GM18858 (cell line): ENCODE data around the gene PAFAH1B1.
A peak's percentile ranks its signal among the peaks of the same experiment; 100 is the strongest.
"Not testable (repeated sequence)": the region's sequence is repeated elsewhere in the genome, so short reads cannot be mapped to it uniquely, and the experiment has no call there.

ENCODE experiments used
- ATAC-seq: cut with Tn5 transposase; IDR thresholded peaks from one replicate; pipeline ENCODE4 v1.9.1; 2021; ENCODE audit not compliant: unreplicated experiment

The PAFAH1B1 gene

DNA sequence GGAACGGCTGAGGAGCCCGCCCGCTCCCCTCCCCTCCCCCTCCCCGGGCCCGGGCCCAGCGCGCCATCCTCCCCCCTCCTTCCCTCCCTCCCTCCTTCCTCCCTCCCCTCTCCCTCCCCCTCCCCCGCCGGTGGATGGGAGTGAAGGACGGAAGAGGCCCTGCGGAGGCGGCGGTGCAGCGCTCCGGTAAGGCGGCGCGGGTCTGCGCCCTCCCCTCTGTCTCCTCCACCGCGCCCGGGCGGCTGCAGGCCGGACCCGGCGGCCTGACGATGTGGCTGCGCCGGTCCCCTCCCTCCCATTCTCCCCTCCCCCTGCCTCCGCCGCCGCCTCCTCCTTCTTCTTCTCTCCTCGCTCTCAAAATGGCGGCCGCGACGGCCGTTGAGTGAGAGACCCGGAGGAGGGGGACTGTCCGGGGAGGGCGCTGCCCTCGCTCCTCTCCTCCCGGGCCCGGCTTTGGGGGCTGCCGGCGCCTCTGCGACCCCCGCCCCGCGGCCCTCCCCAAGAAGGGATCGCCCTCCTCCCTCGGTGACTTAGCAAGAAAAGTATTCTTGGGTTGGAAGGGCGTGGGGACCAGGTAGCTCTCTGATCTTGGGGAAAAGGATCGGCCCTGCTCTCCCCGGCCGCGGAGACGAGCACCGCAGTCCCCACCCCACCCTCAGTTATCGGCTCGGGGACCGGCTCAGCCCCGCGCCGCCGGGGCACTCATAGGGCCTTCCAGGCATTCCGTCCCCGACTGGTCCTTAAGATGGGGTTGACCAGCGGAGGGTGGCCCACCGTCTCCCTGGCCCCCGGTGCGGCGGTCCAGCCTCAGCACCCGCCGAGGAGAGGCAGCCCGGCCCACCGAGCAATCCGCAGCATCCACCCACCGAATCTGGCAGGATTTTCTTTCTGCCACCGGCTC is 617 bp downstream of the PAFAH1B1 start:
- peak; percentile 22 for ATAC-seq

DNA sequence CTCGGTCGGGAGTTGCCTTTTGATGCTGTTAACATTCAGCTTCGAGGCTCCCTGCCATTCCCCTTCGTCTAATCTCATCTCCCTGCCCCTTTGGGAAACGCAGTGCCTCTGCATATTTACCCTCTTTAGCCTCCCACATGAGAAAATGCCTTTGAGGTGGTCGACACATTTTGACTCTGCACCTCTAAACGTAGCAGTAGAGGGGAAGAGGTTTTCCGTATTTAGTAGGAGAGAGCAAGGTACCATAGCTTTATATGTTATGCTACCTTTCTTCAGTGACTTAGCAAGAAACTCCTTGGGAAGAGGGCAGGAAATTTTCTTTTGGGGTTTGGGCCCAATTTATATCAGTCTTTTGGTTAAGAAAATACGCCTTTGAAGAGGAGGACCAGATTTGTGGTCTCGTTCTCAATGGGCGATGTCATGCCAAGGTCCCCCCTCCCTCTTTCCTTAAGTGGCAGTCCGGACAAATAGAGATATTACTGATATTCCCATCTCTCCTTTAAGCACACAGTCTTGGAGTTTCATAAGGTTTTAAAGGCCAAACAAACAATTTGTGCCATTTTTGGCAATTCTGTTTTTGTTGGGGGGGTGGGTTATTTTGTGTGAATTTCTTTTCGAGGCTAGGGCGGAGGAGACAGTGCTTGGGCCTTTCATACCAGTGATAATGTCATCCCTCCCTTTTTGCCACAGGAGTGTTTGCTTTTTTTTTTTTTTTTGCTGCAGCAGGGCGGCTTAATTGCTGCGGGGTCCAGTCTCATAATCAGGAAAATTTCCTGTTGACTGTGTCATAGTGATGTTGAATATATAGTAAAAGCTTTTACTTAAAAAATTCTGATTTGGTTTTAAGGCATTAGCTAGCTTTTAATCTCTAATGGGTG is 1.5 kb downstream of the PAFAH1B1 start:
- ATAC-seq, result no peak

- no peak for ATAC-seq
Observed at GRCh38 chr17:2595716-2596115, 2.3 kb downstream of the PAFAH1B1 start.

- no peak for ATAC-seq
Observed at GRCh38 chr17:2598166-2598565, 4.7 kb downstream of the PAFAH1B1 start.

GRCh38 chr17:2602597-2603017 is 9.2 kb downstream of the PAFAH1B1 start:
- no peak for ATAC-seq

DNA sequence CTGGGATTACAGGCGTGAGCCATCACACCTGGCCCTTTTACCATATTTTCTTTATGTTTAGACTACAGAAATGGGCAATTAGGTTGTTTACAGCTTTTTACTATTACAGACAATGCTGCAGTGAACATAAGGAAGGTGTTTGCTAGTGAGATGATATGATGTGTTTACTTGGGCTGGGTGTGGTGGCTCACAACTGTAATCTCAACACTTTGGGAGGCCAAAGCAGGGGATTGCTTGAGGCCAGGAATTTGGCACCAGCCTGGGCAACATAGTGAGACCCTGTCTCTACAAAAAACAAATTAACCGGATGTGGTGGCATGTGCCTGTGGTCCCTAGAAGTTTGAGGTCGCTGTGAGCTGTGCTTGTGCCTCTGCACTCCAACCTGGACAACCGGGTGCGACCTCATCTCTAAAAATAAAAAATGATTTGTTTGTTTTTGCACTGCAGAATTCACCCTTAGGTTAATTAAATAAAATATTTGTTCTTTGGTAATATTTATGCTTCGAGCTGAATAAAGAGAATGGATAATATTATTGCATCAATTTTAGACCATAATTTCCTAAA is 15.0 kb downstream of the PAFAH1B1 start:
- ATAC-seq, result no peak

DNA sequence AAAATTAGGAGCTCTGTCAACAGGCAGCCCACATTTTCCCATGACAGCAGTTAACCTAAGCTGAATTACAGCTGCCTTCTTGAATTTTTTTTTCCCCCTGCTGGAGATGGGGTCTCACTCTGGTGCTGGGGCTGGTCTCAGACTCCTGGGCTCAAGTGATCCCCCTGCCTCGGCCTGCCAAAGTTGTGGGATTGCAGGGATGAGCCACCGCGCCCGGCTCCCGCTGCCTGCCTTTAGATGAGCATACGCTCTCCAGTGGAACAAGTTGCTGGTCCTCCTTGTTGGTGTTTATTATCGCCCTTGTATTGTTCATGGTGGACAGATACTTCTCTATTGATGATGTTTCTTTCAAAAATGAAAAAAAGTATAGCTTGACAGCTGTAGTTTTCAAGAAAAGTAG is 15.6 kb downstream of the PAFAH1B1 start:
- no peak for ATAC-seq

GRCh38 chr17:2610195-2611175 is 17.0 kb downstream of the PAFAH1B1 start:
- ATAC-seq, result no peak

GRCh38 chr17:2611627-2612026 is 18.2 kb downstream of the PAFAH1B1 start:
- no peak for ATAC-seq

DNA sequence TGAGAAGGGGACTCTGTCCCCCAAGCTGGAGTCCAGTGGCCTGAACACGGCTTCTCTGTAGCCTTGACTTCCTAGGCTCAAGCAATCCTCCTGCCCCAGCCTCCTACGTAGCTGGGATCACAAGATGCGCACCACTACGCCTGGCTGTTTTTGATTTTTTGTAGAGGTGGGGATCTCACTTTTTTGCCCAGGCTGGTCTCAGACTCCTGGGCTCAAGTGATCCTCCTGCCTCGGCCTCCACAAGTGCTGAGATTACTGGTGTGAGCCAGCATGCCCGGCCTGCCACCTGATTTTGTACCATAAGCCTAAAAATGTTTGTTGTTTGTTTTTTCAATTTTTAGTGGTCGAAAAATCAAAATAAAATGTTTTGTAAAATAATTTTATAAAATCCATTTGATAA is 19.2 kb downstream of the PAFAH1B1 start:
- no peak for ATAC-seq

DNA sequence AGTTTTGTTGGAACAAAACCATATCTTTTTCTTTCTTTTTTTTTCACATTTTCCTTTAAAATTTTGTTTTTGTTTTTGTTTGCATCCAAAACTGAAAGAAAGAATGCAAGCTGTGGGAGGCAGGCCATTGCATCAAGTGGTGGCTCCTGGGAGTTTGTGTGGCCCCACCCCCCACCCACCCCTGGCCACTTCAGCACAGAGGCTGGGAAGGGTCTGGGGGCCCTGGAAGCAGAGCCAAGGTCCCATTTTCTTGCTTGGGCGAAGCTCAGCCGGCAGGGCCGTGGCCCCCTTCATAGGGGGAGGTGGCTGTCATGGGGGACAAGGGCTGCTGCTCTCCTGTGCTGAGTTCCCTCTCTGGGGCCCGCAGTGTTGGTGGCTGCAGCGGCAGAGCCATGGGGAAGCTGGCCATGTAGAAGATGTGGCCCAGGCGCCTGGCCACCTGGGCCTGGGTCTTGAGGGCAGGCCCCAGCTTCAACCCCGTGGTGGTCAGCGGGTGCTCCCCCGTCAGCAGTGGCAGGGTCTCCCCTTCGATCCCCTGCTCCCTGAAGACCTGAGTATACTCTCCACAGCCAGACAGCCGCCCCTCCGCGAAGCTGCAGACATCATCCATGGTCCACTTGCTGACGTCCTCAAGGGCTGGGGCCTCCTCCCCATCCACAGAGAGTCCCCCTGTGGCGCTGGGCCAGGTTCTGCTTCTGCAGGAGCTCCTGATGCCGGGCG is 19.8 kb downstream of the PAFAH1B1 start:
- no peak for ATAC-seq

DNA sequence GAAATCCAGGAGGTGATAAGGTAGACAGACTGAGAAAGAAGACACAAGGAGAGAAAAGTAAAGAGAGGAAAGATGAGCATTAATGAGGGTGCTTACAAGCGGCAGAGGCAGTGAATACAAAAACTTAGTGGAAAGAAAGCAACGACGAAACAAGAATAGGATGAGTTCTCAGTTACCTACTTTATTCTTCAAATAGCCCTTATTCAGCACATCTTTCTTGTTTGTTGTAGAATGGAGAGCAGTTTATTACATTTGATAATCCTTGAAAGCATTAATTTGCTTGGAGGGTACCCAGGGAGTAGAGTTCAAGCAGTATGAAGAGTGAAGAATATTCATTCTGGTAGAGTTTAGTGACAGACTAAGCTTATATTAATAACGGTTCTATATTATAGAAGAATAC is 22.4 kb downstream of the PAFAH1B1 start:
- no peak for ATAC-seq

GRCh38 chr17:2621241-2621640 is 27.8 kb downstream of the PAFAH1B1 start:
- no peak for ATAC-seq

DNA sequence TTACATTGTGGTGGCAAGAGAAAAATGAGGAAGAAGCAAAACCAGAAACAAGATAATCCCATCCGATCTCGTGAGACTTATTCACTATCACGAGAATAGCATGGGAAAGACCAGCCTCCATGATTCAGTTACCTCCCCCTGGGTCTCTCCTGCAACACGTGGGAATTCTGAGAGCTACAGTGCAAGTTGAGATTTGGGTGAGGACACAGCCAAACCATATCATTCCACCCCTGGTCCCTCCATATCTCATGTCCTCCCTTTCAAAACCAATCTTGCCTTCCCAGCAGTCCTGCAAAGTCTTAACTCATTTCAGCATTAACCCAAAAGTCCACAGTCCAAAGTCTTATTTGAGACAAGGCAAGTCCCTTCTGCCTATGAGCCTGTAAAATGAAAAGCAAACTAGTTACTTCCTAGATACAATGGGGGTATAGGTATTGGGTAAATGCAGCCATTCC is 28.5 kb downstream of the PAFAH1B1 start:
- ATAC-seq, result not testable (repeated sequence)

DNA sequence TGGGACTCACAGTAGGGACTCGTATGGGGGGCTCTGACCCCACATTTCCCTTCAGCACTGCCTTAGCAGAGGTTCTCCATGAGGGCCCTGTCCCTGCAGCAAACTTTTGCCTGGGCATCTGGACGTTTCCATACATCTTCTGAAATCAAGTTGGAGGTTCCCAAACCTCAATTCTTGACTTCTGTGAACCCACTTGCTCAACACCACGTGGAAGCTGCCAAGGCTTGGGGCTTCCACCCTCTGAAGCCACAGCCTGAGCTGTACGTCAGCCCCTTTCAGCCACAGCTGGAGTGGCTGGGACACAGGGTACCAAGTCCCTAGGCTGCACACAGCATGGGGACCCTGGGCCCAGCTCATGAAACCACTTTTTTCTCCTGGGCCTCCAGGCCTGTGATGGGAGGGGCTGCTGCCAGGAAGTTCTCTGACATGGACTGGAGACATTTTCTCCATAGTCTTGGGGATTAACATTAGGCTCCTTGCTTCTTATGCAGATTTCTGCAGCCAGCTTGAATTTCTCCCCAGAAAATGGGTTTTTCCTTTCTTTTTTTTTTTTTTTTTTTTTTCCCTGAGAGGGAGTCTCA is 29.4 kb downstream of the PAFAH1B1 start:
- ATAC-seq, result not testable (repeated sequence)

DNA sequence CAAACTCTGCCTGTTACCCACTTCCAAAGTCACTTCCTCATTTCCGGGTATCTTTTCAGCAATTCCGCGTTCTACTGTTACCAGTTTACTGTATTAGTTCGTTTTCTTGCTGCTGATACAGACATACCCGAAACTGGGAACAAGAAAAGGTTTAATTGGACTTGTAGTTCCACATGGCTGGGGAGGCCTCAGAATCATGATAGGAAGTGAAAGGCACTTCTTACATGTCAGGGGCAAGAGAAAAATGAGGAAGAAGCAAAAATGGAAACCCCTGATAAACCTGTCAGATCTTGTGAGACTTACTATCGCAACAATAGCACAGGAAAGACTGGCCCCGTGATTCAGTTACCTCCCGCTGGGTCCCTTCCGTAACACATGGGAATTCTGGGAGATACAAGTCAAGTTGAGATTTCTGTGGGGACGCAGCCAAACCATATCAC is 30.9 kb downstream of the PAFAH1B1 start:
- ATAC-seq, result no peak

DNA sequence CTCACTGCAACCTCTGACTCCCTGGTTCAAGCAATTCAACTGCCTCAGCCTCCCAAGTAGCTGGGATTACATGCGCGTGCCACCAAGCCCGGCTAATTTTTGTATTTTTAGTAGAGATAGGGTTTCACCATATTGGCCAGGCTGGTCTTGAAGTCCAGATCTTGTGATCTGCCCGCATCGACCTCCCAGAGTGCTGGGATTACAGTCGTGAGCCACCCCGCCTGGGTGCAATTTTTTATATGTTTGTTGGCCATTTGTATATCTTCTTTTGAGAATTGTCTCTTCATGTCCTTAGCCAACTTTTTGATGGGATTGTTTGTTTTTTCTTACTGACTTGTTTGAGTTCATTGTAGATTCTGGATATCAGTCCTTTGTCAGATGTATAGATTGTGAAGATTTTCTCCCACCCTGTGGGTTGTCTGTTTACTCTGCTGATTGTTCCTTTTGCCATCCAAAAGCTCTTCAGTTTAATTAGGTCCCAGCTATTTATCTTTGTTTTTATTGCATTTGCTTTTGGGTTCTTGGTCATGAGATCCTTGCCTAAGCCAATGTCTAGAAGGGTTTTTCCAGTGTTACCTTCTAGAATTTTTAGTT is 33.3 kb downstream of the PAFAH1B1 start:
- not testable (repeated sequence) for ATAC-seq

DNA sequence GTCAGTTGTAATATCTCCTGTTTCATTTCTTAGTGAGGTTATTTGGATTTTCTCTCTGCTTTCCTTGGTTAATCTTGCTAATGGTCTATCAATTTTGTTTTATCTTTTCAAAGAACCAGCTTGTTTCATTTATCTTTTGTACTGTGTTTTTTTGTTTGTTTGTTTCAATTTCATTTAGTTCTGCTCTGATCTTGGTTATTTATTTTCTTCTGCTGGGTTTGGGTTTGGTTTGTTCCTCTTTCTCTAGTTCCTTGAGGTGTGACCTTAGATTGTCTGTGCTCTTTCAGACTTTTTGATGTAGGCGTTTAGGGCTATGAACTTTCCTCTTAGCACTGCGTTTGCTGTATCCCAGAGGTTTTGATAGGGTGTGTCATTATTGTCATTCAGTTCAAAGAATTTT is 35.5 kb downstream of the PAFAH1B1 start:
- not testable (repeated sequence) for ATAC-seq

DNA sequence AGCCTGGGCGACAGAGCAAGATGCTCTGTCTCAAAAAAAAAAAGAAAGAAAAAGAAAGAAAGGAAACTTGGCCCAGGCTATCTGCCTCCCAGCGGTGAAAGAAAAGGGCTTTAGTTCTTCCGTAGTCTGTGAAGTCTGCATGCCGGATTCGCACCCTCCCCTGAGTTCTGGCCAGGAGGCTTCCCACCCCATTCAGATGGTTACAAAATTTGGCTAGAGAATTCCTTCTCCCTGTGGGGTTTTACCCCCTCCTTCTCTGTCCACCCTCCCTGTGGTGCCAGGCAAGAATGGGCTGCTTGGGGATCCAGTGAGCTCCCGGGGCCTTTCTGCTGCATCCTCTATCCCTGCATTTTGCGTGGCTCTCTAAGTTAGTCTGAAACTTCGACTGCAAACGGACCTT is 37.8 kb downstream of the PAFAH1B1 start:
- no peak for ATAC-seq
